Tibial nerve (tissue), 3 donors: ENCODE measurements around the gene TENM4.

Source experiments
- POLR2A ChIP-seq, 2 donors: fragments of 450-650 bp; IDR thresholded peaks; one replicate each; pipeline ENCODE4 v1.6.1; 2017; ENCODE audit warnings: antibody characterized with exemption in 2 of 2, mild to moderate bottlenecking in 2 of 2, moderate library complexity in 2 of 2
- TF ChIP-seq, protein P1 (sequence below), 5 experiments: fragments of 200-600 bp in 3 of 5; fragments of 450-650 bp in 2 of 5; sonication (generic) in 3 of 5; IDR thresholded peaks; one replicate each; pipeline ENCODE4 v1.5.1; 2016 to 2019; ENCODE audit warnings: antibody characterized with exemption in 5 of 5, mild to moderate bottlenecking in 3 of 5, moderate library complexity in 2 of 5

GRCh38 chr11:79068356-79068755, 372.5 kb downstream of the TENM4 start:
- TF ChIP-seq, protein P1, sequence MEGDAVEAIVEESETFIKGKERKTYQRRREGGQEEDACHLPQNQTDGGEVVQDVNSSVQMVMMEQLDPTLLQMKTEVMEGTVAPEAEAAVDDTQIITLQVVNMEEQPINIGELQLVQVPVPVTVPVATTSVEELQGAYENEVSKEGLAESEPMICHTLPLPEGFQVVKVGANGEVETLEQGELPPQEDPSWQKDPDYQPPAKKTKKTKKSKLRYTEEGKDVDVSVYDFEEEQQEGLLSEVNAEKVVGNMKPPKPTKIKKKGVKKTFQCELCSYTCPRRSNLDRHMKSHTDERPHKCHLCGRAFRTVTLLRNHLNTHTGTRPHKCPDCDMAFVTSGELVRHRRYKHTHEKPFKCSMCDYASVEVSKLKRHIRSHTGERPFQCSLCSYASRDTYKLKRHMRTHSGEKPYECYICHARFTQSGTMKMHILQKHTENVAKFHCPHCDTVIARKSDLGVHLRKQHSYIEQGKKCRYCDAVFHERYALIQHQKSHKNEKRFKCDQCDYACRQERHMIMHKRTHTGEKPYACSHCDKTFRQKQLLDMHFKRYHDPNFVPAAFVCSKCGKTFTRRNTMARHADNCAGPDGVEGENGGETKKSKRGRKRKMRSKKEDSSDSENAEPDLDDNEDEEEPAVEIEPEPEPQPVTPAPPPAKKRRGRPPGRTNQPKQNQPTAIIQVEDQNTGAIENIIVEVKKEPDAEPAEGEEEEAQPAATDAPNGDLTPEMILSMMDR (IDR thresholded peaks at IDR 0.05) = no peak
- no peak for TF ChIP-seq POLR2A (IDR thresholded peaks at IDR 0.05)
